SU-DHL-6 (cell line): Measurements from ENCODE around the gene CEP20.

Experiments
- CTCF ChIP-seq: fragments of 200-600 bp; sonication (generic); IDR thresholded peaks from one replicate; pipeline ENCODE4 v1.5.1; 2017; ENCODE audit warnings: antibody characterized with exemption, mild to moderate bottlenecking, low read length, moderate library complexity; ENCODE audit not compliant: insufficient read depth, poor library complexity, severe bottlenecking
- EZH2phosphoT487 ChIP-seq: fragments of 200-600 bp; sonication (generic), shearing (Covaris generic); conservative IDR thresholded peaks from 2 replicates; pipeline ENCODE4 v1.6.1; 2018; ENCODE audit warnings: mild to moderate bottlenecking, antibody characterized with exemption, low read length, moderate library complexity, mixed read lengths

GRCh38 chr16:15882563-15882962 is 5.8 kb downstream of the CEP20 start:
- TF ChIP-seq CTCF (no peak), EZH2phosphoT487 (no peak)
